Fibroblast of lung (primary cell): ENCODE results near the gene KDM3A. TPM values are rescaled to one million over a fixed set of nuclear protein-coding genes. Genes with fewer than 3 reads are reported as not detected.

ENCODE experiments used
- DNase-seq, 2 donors: peaks; one replicate each; pipeline versions ENCODE4 v3.0.0 to v3.0.0-alpha.2; 2010; ENCODE audit warnings: low read depth in 2 of 2
- H2AFZ ChIP-seq: 2 replicates; pipeline ENCODE4 v1.5.1; 2012; ENCODE audit warnings: low read length, control low read depth, inconsistent platforms
- H3K27ac ChIP-seq: 2 replicates; pipeline ENCODE4 v1.5.1; 2011; ENCODE audit warnings: low read length, control low read depth; ENCODE audit not compliant: insufficient read depth
- H3K27me3 ChIP-seq: 2 replicates; pipeline ENCODE4 v1.5.1; 2011; ENCODE audit warnings: mild to moderate bottlenecking, low read length; ENCODE audit not compliant: control insufficient read depth, insufficient read depth
- H3K36me3 ChIP-seq: 2 replicates; pipeline ENCODE4 v1.5.1; 2011; ENCODE audit warnings: low read length; ENCODE audit not compliant: control insufficient read depth, insufficient read depth
- H3K4me1 ChIP-seq: 2 replicates; pipeline ENCODE4 v1.5.1; 2011; ENCODE audit warnings: low read length; ENCODE audit not compliant: control insufficient read depth, insufficient read depth; ENCODE audit errors: extremely low read depth
- H3K4me2 ChIP-seq: 2 replicates; pipeline ENCODE4 v1.5.1; 2011; ENCODE audit warnings: low read length, control low read depth; ENCODE audit not compliant: insufficient read depth; ENCODE audit errors: extremely low read depth
- H3K4me3 ChIP-seq, 4 experiments: fragments of 200-600 bp in 1 of 4; sonication (generic) in 1 of 4; replicated peaks in 1 of 4; 2 replicates each; pipeline ENCODE4 v1.5.1; 2011 to 2016; ENCODE audit warnings: low read length in 4 of 4, low read depth in 3 of 4, mild to moderate bottlenecking in 3 of 4, control low read depth in 2 of 4, inconsistent platforms in 1 of 4, mixed read lengths in 1 of 4; ENCODE audit not compliant: insufficient read depth in 1 of 4; ENCODE audit errors: control extremely low read depth in 1 of 4
- H3K79me2 ChIP-seq: 2 replicates; pipeline ENCODE4 v1.5.1; 2012; ENCODE audit warnings: mild to moderate bottlenecking, low read length, inconsistent platforms; ENCODE audit not compliant: control insufficient read depth, insufficient read depth
- H3K9ac ChIP-seq: 2 replicates; pipeline ENCODE4 v1.5.1; 2011; ENCODE audit warnings: mild to moderate bottlenecking, low read length, control low read depth; ENCODE audit not compliant: insufficient read depth
- H3K9me3 ChIP-seq: 2 replicates; pipeline ENCODE4 v1.5.1; 2012; ENCODE audit warnings: low read depth, low read length; ENCODE audit not compliant: control insufficient read depth, insufficient read depth
- H4K20me1 ChIP-seq: 2 replicates; pipeline ENCODE4 v1.5.1; 2011; ENCODE audit warnings: low read length; ENCODE audit not compliant: control insufficient read depth, insufficient read depth; ENCODE audit errors: extremely low read depth
- EZH2 ChIP-seq: IDR thresholded peaks from 2 replicates; pipeline ENCODE4 v1.5.1; 2012; ENCODE audit warnings: low read length, control low read depth, mild to moderate bottlenecking; ENCODE audit errors: missing control alignments
- polyA plus RNA-seq, 2 donors: library from polyadenylated mRNA; depleted of rRNA in 1 of 2; stranded (reverse) in 1 of 2; unstranded in 1 of 2; fragments of >200 nt; gene quantifications; 2 replicates each; pipeline ENCODE4 v1.2.1, GENCODE V29; 2011 to 2012; ENCODE audit warnings: missing spikeins in 1 of 2
- total RNA-seq: library from RNA; depleted of rRNA; stranded (reverse); fragments of >200 nt; gene quantifications from 2 replicates; pipeline ENCODE4 v1.2.1, GENCODE V29; 2014
- TF ChIP-seq, protein P1 (sequence below), 2 donors: IDR thresholded peaks in 1 of 2; conservative IDR thresholded peaks in 1 of 2; 1 replicate in 1 of 2; 2 replicates in 1 of 2; pipeline ENCODE4 v1.5.1; 2011 to 2012; ENCODE audit warnings: low read length in 2 of 2, control low read depth in 1 of 2, inconsistent platforms in 1 of 2, low read depth in 1 of 2, mild to moderate bottlenecking in 1 of 2

KDM3A gene
- total and polyA plus RNA-seq, 2 donors (not counting 1 experiment from before 2014, with no cell fraction given), result 20.5 to 26.0 TPM

DNA sequence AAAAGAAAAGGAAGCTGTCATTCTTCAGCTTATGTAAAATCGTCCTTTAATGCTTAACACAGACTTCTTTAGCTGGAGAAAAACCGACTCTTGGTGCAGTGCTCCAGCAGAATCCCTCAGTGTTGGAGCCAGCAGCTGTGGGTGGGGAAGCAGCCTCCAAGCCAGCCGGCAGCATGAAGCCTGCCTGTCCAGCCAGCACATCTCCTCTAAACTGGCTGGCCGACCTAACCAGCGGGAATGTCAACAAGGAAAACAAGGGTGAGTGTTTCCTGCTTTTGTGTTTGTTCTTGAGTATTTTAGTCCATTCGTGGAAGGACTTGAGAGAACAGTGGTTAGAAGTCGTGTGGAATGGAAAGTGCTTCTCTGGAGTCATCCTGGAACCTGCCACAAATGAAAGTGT is 38.9 kb downstream of the KDM3A start:
- no peak overlapping the region for H3K27ac ChIP-seq
- no peak for TF ChIP-seq EZH2
- TF ChIP-seq, protein P1, sequence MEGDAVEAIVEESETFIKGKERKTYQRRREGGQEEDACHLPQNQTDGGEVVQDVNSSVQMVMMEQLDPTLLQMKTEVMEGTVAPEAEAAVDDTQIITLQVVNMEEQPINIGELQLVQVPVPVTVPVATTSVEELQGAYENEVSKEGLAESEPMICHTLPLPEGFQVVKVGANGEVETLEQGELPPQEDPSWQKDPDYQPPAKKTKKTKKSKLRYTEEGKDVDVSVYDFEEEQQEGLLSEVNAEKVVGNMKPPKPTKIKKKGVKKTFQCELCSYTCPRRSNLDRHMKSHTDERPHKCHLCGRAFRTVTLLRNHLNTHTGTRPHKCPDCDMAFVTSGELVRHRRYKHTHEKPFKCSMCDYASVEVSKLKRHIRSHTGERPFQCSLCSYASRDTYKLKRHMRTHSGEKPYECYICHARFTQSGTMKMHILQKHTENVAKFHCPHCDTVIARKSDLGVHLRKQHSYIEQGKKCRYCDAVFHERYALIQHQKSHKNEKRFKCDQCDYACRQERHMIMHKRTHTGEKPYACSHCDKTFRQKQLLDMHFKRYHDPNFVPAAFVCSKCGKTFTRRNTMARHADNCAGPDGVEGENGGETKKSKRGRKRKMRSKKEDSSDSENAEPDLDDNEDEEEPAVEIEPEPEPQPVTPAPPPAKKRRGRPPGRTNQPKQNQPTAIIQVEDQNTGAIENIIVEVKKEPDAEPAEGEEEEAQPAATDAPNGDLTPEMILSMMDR (conservative IDR thresholded peaks at IDR 0.05 in 1 of 2, IDR thresholded peaks at IDR 0.05 in 1 of 2; ENCODE audit: low read depth in 1 of 2, low read length in 2 of 2), result no peak
- no peak overlapping the region for H3K4me3 ChIP-seq
- H3K9me3 ChIP-seq, result no peaks in the 10 kb centered on the region
- peaks cover 24% of the 10 kb centered on the region for H3K36me3 ChIP-seq
- DNase-seq, result no peak
- no peak overlapping the region for H3K4me2 ChIP-seq
- no peak overlapping the region for H2AFZ ChIP-seq
- H4K20me1 ChIP-seq, result no peaks in the 10 kb centered on the region
- H3K79me2 ChIP-seq, result no peaks in the 10 kb centered on the region
- no peaks in the 10 kb centered on the region for H3K27me3 ChIP-seq
- H3K9ac ChIP-seq, result no peak overlapping the region
- H3K4me1 ChIP-seq, result peaks cover 4% of the 10 kb centered on the region

DNA sequence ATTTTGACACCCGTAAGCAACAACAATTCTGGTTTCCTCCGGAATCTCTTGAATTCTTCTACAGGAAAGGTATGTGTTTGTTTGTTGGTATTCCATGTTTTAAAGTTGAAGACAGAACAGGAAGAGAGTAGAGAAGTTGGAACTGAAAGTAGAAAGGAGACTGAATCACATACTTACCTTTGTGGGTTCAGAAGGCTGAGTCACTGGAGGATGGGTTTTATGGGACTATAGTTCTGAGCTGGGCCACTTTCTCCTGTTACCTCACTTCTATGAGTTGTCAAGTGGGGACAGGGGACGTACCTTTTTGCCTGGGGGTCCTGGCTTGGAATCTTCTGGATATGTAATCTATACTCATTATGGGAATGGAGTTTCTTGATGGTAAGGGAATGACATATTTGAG is 40.9 kb downstream of the KDM3A start:
- peak in 1 of 2 donors; percentile 27 for DNase-seq
- no peak overlapping the region for H3K9ac ChIP-seq
- no peak overlapping the region for H3K4me2 ChIP-seq
- no peaks in the 10 kb centered on the region for H4K20me1 ChIP-seq
- no peak overlapping the region for H3K27ac ChIP-seq
- no peak overlapping the region for H2AFZ ChIP-seq
- H3K79me2 ChIP-seq, result no peaks in the 10 kb centered on the region
- peaks cover 24% of the 10 kb centered on the region for H3K36me3 ChIP-seq
- H3K4me3 ChIP-seq, result no peak overlapping the region
- H3K4me1 ChIP-seq, result no peaks in the 10 kb centered on the region
- TF ChIP-seq EZH2, result no peak
- TF ChIP-seq, protein P1 (conservative IDR thresholded peaks at IDR 0.05 in 1 of 2, IDR thresholded peaks at IDR 0.05 in 1 of 2; ENCODE audit: low read depth in 1 of 2, low read length in 2 of 2), result no peak
- H3K27me3 ChIP-seq, result no peaks in the 10 kb centered on the region
- H3K9me3 ChIP-seq, result no peaks in the 10 kb centered on the region

DNA sequence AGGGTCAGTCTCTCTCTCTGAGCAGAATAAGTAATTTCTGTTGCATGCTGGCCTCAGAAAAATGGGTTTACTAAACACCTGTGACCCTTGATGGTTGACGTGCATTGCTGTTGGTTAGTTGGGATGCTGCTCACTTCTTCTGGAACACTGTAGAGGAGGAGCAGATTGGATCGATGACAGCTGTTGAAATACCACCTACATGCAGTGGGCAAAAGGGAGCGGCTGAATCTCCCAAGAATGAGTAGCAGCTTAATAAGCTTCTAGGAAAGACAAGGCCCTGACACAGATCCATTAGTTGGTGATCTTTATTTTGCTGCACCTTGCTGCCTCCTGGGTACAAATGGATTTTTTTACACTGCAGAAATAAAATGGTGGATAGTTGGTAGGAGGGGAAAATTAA is 43.2 kb downstream of the KDM3A start:
- no peak for TF ChIP-seq EZH2
- TF ChIP-seq, protein P1 (conservative IDR thresholded peaks at IDR 0.05 in 1 of 2, IDR thresholded peaks at IDR 0.05 in 1 of 2; ENCODE audit: low read depth in 1 of 2, low read length in 2 of 2), result no peak
- H3K4me2 ChIP-seq, result no peak overlapping the region
- no peak overlapping the region for H3K4me3 ChIP-seq
- DNase-seq, result no peak
- no peak overlapping the region for H3K27ac ChIP-seq
- H3K27me3 ChIP-seq, result no peaks in the 10 kb centered on the region
- no peaks in the 10 kb centered on the region for H4K20me1 ChIP-seq
- no peak overlapping the region for H2AFZ ChIP-seq
- H3K9ac ChIP-seq, result no peak overlapping the region
- no peaks in the 10 kb centered on the region for H3K79me2 ChIP-seq
- H3K4me1 ChIP-seq, result no peaks in the 10 kb centered on the region
- H3K9me3 ChIP-seq, result no peaks in the 10 kb centered on the region
- peaks cover 18% of the 10 kb centered on the region for H3K36me3 ChIP-seq
